Hepatocyte (in vitro differentiated cells): ENCODE results near the gene FOXR1. TPM values are rescaled to one million over a fixed set of nuclear protein-coding genes. Genes with fewer than 3 reads are reported as not detected.

Experiments used
- DNase-seq: peaks from one replicate; pipeline ENCODE4 v3.0.0-alpha.2; 2016; ENCODE audit warnings: low spot score
- H2AFZ ChIP-seq: fragments of 200-600 bp; sonication (generic); 2 replicates; pipeline ENCODE4 v1.6.0; 2016; ENCODE audit warnings: antibody characterized with exemption, mild to moderate bottlenecking
- H3K27ac ChIP-seq: fragments of 200-600 bp; sonication (generic); 2 replicates; pipeline ENCODE4 v1.5.1; 2016; ENCODE audit warnings: mild to moderate bottlenecking
- H3K27me3 ChIP-seq: fragments of 200-600 bp; sonication (generic); 2 replicates; pipeline ENCODE4 v1.6.1; 2016
- H3K36me3 ChIP-seq: fragments of 200-600 bp; sonication (generic); replicated peaks from 2 replicates; pipeline ENCODE4 v1.5.1; 2016; ENCODE audit warnings: low read depth; ENCODE audit not compliant: insufficient read depth
- H3K4me1 ChIP-seq: fragments of 200-600 bp; sonication (generic); 2 replicates; pipeline ENCODE4 v1.5.1; 2016; ENCODE audit warnings: mild to moderate bottlenecking, moderate library complexity; ENCODE audit not compliant: insufficient read depth
- H3K4me2 ChIP-seq: fragments of 200-600 bp; sonication (generic); 2 replicates; pipeline ENCODE4 v1.6.0; 2016
- H3K4me3 ChIP-seq: fragments of 200-600 bp; sonication (generic); 2 replicates; pipeline ENCODE4 v1.5.1; 2016; ENCODE audit warnings: mild to moderate bottlenecking
- H3K79me2 ChIP-seq: fragments of 200-600 bp; sonication (generic); 2 replicates; pipeline ENCODE4 v1.6.0; 2017; ENCODE audit warnings: mild to moderate bottlenecking
- H3K9me2 ChIP-seq: fragments of 200-600 bp; sonication (generic); replicated peaks from 2 replicates; pipeline ENCODE4 v1.6.0; 2017; ENCODE audit warnings: mild to moderate bottlenecking; ENCODE audit not compliant: insufficient read depth
- H3K9me3 ChIP-seq: fragments of 200-600 bp; sonication (generic); 2 replicates; pipeline ENCODE4 v1.5.1; 2016; ENCODE audit warnings: low read depth, mild to moderate bottlenecking
- H4K20me1 ChIP-seq: fragments of 200-600 bp; sonication (generic); 2 replicates; pipeline ENCODE4 v1.6.0; 2016; ENCODE audit warnings: mild to moderate bottlenecking; ENCODE audit not compliant: insufficient read depth, poor library complexity, severe bottlenecking
- CTCF ChIP-seq: fragments of 200-600 bp; sonication (generic); IDR thresholded peaks from 2 replicates; pipeline ENCODE4 v1.5.1; 2016; ENCODE audit warnings: antibody characterized with exemption, mild to moderate bottlenecking; ENCODE audit not compliant: poor library complexity
- EZH2 ChIP-seq: fragments of 200-600 bp; sonication (generic); IDR thresholded peaks from 2 replicates; pipeline ENCODE4 v1.6.1; 2016; ENCODE audit warnings: antibody characterized with exemption, mild to moderate bottlenecking, borderline replicate concordance
- EZH2phosphoT487 ChIP-seq: fragments of 200-600 bp; sonication (generic); IDR thresholded peaks from one replicate; pipeline ENCODE4 v1.6.1; 2018; ENCODE audit warnings: antibody characterized with exemption, mild to moderate bottlenecking, low read depth, moderate library complexity; ENCODE audit not compliant: unreplicated experiment, severe bottlenecking
- WGBS: methylation state at CpG from one replicate; pipeline ENCODE4 v1.1.6; 2016; ENCODE audit warnings: low lambda C conversion rate; ENCODE audit errors: missing lambda C conversion rate; 5-methylcytosine and 5-hydroxymethylcytosine counted together
- polyA plus RNA-seq: library from polyadenylated mRNA; unstranded; fragments of >200 nt; fragmentation: Nextera tagmentation; extraction: Ambion mirVana; gene quantifications from 2 replicates; pipeline ENCODE4 v1.2.1, GENCODE V29; 2016
- total RNA-seq: library from RNA; depleted of rRNA; stranded (reverse); fragments of >200 nt; gene quantifications from 2 replicates; pipeline ENCODE4 v1.2.3, GENCODE V29; 2014

FOXR1 gene
- total and polyA plus RNA-seq, 2 experiments from 2014 or later = not detected

- Histone ChIP-seq H2AFZ (peak within 1 kb of the TSS; percentile 98), H3K27ac (peak within 1 kb of the TSS; percentile 73), H4K20me1 (no peaks in the 10 kb centered on the region), H3K79me2 (peaks cover 39% of the 10 kb centered on the region), H3K9me3 (no peaks in the 10 kb centered on the region), H3K4me2 (peak within 1 kb of the TSS; percentile 92), H3K4me3 (peak within 1 kb of the TSS; percentile 87), H3K36me3 (no peaks in the 10 kb centered on the region), H3K4me1 (peaks cover 8% of the 10 kb centered on the region), H3K27me3 (no peaks in the 10 kb centered on the region), H3K9me2 (no peaks in the 10 kb centered on the region)
- under 1% methylated on average over 53 of the region's 54 CpGs for WGBS
- DNase-seq = peak; percentile 97
- no peak for TF ChIP-seq EZH2
- no peak for TF ChIP-seq CTCF
- TF ChIP-seq EZH2phosphoT487 = no peak
These were observed 26.2 kb downstream of the FOXR1 start, which contains the start of gene CENATAC for GRCh38 chr11:118997627-118998387. CENATAC (plus strand) TSS chr11:118998138; CDS start chr11:118998198, 60 bp downstream.

DNA sequence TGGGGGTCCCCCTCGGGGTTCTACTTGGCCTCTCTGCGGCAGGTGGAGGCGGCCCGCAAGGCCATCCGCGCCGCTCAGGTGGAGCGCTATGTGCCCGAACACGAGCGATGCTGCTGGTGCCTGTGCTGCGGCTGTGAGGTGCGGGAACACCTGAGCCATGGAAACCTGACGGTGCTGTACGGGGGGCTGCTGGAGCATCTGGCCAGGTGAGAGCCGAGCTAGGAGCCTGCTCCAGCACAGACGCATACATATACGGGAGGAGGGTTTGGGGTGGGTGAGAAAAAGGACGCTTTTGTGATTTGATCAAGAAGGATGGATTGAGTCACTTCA, 26.8 kb downstream of the FOXR1 start:
- Histone ChIP-seq H3K36me3 (no peaks in the 10 kb centered on the region), H4K20me1 (no peaks in the 10 kb centered on the region), H3K4me1 (peaks cover 8% of the 10 kb centered on the region), H3K79me2 (peaks cover 39% of the 10 kb centered on the region), H3K27ac (peak overlapping the region; percentile 73), H2AFZ (peak overlapping the region; percentile 98), H3K9me3 (no peaks in the 10 kb centered on the region), H3K4me3 (peak overlapping the region; percentile 87), H3K4me2 (peak overlapping the region; percentile 92), H3K9me2 (no peaks in the 10 kb centered on the region), H3K27me3 (no peaks in the 10 kb centered on the region)
- TF ChIP-seq CTCF = no peak
- TF ChIP-seq EZH2phosphoT487 = no peak
- TF ChIP-seq EZH2 = no peak
- no peak for DNase-seq
- 1% methylated on average over 19 of the region's 19 CpGs for WGBS

DNA sequence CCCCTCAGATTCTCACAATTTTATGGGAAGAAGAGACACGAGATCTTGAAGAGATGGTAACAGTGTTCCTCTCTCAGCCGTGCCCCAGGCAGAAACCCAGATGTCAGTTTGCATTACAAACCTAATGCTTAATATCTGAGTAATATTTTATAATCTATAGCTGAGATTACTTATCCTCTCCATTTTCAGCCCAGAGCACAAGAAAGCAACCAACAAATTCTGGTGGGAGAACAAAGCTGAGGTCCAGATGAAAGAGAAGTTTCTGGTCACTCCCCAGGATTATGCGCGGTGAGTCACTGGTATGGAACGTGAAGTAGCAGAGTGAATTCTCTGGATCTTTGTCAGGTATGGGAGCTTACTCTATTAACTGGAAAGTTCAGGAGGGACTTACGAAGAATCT, 27.3 kb downstream of the FOXR1 start:
- Histone ChIP-seq H3K4me1 (peaks cover 8% of the 10 kb centered on the region), H3K27ac (peak overlapping the region; percentile 73), H3K79me2 (peaks cover 39% of the 10 kb centered on the region), H2AFZ (peak overlapping the region; percentile 98), H3K9me2 (no peaks in the 10 kb centered on the region), H3K4me3 (peak overlapping the region; percentile 87), H3K9me3 (no peaks in the 10 kb centered on the region), H3K4me2 (peak overlapping the region; percentile 92), H4K20me1 (no peaks in the 10 kb centered on the region), H3K27me3 (no peaks in the 10 kb centered on the region), H3K36me3 (no peaks in the 10 kb centered on the region)
- peak; percentile 75 for DNase-seq
- TF ChIP-seq EZH2 (no peak), CTCF (no peak), EZH2phosphoT487 (no peak)
- 19% methylated on average over 6 of the region's 6 CpGs for WGBS
